Upper lobe of right lung (tissue), 1 donor: ENCODE measurements around the gene REPS1. TPM values are rescaled to one million over a fixed set of nuclear protein-coding genes. Genes with fewer than 3 reads are reported as not detected.
"Not testable (repeated sequence)": the region's sequence is repeated elsewhere in the genome, so short reads cannot be mapped to it uniquely, and the experiment has no call there.

Experiments used
- ATAC-seq: fragments of 200-7000 bp; cut with Tn5 transposase; one replicate; pipeline ENCODE4 v1.9.1; 2020; ENCODE audit warnings: mild to moderate bottlenecking, moderate library complexity
- DNase-seq: peaks from one replicate; pipeline ENCODE4 v3.0.0-alpha.2; 2020
- H3K27ac ChIP-seq: fragments of 200-600 bp; one replicate; pipeline ENCODE4 v1.8.0; 2022
- H3K27me3 ChIP-seq: fragments of 200-600 bp; one replicate; pipeline ENCODE4 v1.8.0; 2022; ENCODE audit warnings: mild to moderate bottlenecking
- H3K36me3 ChIP-seq: fragments of 200-600 bp; one replicate; pipeline ENCODE4 v1.8.0; 2022
- H3K4me1 ChIP-seq: fragments of 200-600 bp; one replicate; pipeline ENCODE4 v1.8.0; 2022
- H3K4me3 ChIP-seq: fragments of 200-600 bp; one replicate; pipeline ENCODE4 v1.8.0; 2022; ENCODE audit warnings: mild to moderate bottlenecking
- H3K9me3 ChIP-seq: fragments of 200-600 bp; one replicate; pipeline ENCODE4 v1.8.0; 2022
- intact Hi-C: fragments of 100-400 bp; cut with DNase I; formaldehyde crosslinking; loops from one replicate; pipeline ENCODE4 v1.11.0; 2022
- total RNA-seq: library from RNA; stranded (reverse); fragmentation: NEBNext Ultra II Directional; extraction: Animal tissue kit (Norgen Biotek cat#: 25700); gene quantifications from one replicate; pipeline ENCODE4 v1.2.1, GENCODE V29; 2021
- TF ChIP-seq, protein P1 (sequence below): fragments of 200-600 bp; IDR thresholded peaks from one replicate; pipeline ENCODE4 v1.8.0; 2022; ENCODE audit warnings: antibody characterized with exemption
- donor health status: DM: no; HTN: yes; CAD: no; lungs with severe emphysema.

The REPS1 gene
- total RNA-seq, 1 donor from 2014 or later, result 35.4 TPM

DNA sequence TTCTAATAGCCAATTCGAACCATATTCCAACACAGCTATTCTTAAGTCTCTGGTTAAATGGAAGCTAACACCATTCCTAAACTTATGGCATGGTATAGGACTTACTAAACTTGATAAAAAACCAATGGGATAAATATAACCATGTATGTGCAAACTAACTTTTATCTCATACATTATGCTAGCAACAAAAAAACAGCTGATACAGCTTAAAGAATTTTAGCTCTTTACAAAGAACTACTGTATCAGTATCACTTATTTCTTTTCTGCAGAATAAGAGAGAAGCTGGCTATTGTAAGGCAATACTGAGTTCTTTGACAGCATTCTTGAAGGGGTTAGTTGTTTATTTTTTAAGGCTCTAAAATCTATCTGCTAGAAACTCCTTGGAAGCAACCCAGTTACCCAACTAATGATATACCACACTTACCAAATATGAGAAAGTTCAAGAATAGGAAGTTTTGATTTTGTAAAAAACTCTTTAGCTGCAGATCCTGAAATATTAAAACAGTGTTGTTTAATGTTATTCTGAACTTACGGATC, 44.9 kb downstream of the REPS1 start:
- Histone ChIP-seq H3K36me3 (peaks cover 24% of the 10 kb centered on the region), H3K27ac (no peak overlapping the region), H3K9me3 (no peaks in the 10 kb centered on the region), H3K4me1 (peaks cover 4% of the 10 kb centered on the region), H3K27me3 (no peaks in the 10 kb centered on the region), H3K4me3 (no peak overlapping the region)
- no peak for ATAC-seq
- TF ChIP-seq, protein P1, sequence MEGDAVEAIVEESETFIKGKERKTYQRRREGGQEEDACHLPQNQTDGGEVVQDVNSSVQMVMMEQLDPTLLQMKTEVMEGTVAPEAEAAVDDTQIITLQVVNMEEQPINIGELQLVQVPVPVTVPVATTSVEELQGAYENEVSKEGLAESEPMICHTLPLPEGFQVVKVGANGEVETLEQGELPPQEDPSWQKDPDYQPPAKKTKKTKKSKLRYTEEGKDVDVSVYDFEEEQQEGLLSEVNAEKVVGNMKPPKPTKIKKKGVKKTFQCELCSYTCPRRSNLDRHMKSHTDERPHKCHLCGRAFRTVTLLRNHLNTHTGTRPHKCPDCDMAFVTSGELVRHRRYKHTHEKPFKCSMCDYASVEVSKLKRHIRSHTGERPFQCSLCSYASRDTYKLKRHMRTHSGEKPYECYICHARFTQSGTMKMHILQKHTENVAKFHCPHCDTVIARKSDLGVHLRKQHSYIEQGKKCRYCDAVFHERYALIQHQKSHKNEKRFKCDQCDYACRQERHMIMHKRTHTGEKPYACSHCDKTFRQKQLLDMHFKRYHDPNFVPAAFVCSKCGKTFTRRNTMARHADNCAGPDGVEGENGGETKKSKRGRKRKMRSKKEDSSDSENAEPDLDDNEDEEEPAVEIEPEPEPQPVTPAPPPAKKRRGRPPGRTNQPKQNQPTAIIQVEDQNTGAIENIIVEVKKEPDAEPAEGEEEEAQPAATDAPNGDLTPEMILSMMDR, result no peak
- intact Hi-C loops, result no loop called here
- DNase-seq, result no peak

DNA sequence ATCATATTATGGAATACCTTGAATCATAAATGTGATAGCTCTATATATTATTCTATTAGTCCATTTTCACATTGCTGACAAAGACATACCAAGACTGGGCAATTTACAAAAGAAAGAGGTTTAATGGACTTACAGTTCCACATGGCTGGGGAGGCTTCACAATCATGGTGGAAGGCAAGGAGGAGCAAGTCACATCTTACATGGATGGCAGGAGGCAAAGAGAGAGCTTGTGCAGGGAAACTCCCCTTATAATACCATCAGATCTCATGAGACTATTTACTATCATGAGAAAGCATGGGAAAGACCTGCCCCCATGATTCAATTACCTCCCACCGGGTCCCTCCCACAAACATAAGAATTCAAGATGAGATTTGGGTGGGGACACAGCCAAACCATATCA, 51.2 kb downstream of the REPS1 start:
- DNase-seq, H3K4me3 ChIP-seq, H3K9me3 ChIP-seq, ATAC-seq, H3K4me1 ChIP-seq, H3K27ac ChIP-seq, H3K27me3 ChIP-seq, intact Hi-C loops: not testable (repeated sequence)
- peaks cover 30% of the 10 kb centered on the region for H3K36me3 ChIP-seq

DNA sequence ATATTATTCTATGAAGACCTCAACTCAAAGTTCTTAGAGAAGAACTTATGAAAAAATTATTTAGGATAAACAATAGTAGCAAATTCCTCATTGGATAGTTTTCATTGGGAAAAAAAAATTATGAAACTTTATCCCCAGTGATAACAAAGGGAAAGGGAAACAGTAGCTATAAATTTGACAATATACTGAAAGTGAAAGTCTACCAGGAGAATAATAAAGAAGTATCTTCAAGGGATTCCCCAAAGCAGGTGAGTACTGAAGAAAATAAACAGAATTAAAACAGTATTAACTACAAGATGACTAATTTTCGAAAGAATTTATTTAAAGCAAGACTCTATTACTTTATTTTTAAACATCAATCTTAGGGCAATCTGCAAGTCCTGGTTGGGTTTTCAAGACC, 56.4 kb downstream of the REPS1 start:
- intact Hi-C loops, result no loop called here
- DNase-seq (no peak), ATAC-seq (no peak)
- Histone ChIP-seq H3K4me1 (no peaks in the 10 kb centered on the region), H3K27me3 (no peaks in the 10 kb centered on the region), H3K9me3 (no peaks in the 10 kb centered on the region), H3K36me3 (peaks cover 30% of the 10 kb centered on the region), H3K27ac (no peak overlapping the region), H3K4me3 (no peak overlapping the region)
- TF ChIP-seq, protein P1, result no peak

DNA sequence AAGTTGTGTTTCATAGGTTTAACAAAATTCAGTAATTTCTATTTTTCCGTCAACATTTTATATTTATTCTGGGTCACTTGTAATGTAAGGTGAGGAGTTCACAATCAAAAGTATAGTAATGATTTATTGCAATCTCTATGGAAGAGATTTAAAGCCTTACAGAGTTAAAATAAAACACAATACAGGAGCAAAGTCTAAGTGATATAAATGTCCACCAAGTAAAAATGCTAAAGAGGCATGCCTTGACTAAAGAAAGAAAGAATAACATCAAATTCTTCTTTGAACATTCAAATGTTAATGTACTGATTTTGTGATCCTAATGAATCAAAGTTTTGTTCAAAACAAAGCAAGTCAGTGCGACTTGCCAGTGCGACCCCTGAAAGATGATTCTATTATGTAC, 61.5 kb downstream of the REPS1 start:
- no peaks in the 10 kb centered on the region for H3K27me3 ChIP-seq
- H3K9me3 ChIP-seq, result no peaks in the 10 kb centered on the region
- ATAC-seq (no peak), DNase-seq (no peak)
- H3K36me3 ChIP-seq, result peaks cover 30% of the 10 kb centered on the region
- TF ChIP-seq, protein P1, result no peak
- no peaks in the 10 kb centered on the region for H3K4me1 ChIP-seq
- no peak overlapping the region for H3K27ac ChIP-seq
- H3K4me3 ChIP-seq, result no peak overlapping the region
- intact Hi-C loops, result no loop called here

DNA sequence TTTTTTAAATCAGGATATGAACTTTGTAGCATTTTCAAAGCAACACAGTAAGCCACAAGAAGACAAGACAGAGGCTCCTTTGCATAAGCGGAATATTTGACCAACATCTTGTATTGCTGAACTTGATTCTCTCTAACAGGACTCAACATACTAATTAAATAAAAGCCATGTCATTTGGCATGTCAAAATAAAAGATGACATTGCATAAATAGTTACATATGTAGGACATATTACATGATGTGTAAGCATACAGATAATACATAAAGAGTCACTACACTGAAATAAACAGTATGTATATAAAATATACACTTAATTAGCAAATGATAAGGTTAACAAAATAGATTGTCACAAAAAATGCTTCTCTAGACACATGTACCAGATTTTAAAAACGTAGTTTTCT, 62.2 kb downstream of the REPS1 start:
- Histone ChIP-seq H3K4me1 (no peaks in the 10 kb centered on the region), H3K36me3 (peaks cover 33% of the 10 kb centered on the region), H3K4me3 (no peak overlapping the region), H3K27ac (no peak overlapping the region), H3K9me3 (no peaks in the 10 kb centered on the region), H3K27me3 (no peaks in the 10 kb centered on the region)
- intact Hi-C loops, result no loop called here
- TF ChIP-seq, protein P1, result no peak
- DNase-seq, result no peak
- ATAC-seq, result no peak

DNA sequence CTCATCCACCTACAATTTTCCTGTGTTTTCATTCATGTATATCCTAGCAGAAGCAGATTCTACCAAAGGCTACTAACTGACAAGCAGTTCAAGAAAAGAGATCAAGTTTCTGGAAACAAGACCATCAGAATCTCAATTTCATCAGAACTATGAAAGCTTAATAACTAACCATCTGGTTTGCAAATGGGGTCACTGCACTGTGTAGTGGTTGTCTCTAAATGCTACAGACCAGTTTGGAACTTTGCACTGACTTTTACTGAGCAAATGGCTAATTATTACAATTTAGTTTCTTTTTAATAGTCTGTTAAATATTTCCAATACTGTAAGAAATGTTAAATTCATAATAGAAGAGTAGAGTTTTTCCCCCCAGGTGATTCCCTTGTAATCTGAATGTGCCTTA, 64.5 kb downstream of the REPS1 start:
- no peaks in the 10 kb centered on the region for H3K9me3 ChIP-seq
- H3K36me3 ChIP-seq, result peaks cover 36% of the 10 kb centered on the region
- DNase-seq, result no peak
- no peak for ATAC-seq
- intact Hi-C loops, result no loop called here
- no peak overlapping the region for H3K4me3 ChIP-seq
- H3K27me3 ChIP-seq, result no peaks in the 10 kb centered on the region
- no peaks in the 10 kb centered on the region for H3K4me1 ChIP-seq
- TF ChIP-seq, protein P1, result no peak
- no peak overlapping the region for H3K27ac ChIP-seq
